K562 (cell line): ENCODE results near the gene RASL10B. TPM values are rescaled to one million over a fixed set of nuclear protein-coding genes. Genes with fewer than 3 reads are reported as not detected.

Source experiments
- DIDO1 ChIP-seq: fragments of 450-650 bp; IDR thresholded peaks from 2 replicates; pipeline ENCODE4 v1.6.1; 2016; ENCODE audit warnings: low read depth, missing biosample characterization, missing genetic modification characterization
- FOXK2 ChIP-seq, 2 experiments: fragments of 450-650 bp; IDR thresholded peaks in 1 of 2; conservative IDR thresholded peaks in 1 of 2; 2 replicates each; pipeline ENCODE4 v1.6.1; 2016; ENCODE audit warnings: low read depth in 2 of 2, mild to moderate bottlenecking in 1 of 2
- NFE2 ChIP-seq: IDR thresholded peaks from 2 replicates; pipeline ENCODE4 v1.6.1; 2014; ENCODE audit warnings: antibody characterized with exemption, low read depth
- POLR2AphosphoS2 ChIP-seq: IDR thresholded peaks from 2 replicates; pipeline ENCODE4 v1.6.1; 2012; ENCODE audit warnings: low read length, improper control_type of control experiment
- polyA plus RNA-seq, 8 experiments: library from polyadenylated mRNA; depleted of rRNA in 4 of 8; stranded (reverse) in 5 of 8; unstranded in 3 of 8; fragments of >200 nt; fragmentation: Nextera tagmentation in 2 of 8; fragmentation: Illumina TruSeq in 1 of 8; extraction: Ambion mirVana in 2 of 8; extraction: Trizol in 1 of 8; gene quantifications; 2 replicates each; pipeline versions ENCODE4 v1.2.1 to v1.2.3, GENCODE V29; 2011 to 2014; ENCODE audit warnings: inconsistent platforms in 1 of 8, missing spikeins in 1 of 8
- total RNA-seq, 7 experiments: library from RNA; depleted of rRNA in 6 of 7; stranded (reverse); fragments of >200 nt in 6 of 7; fragmentation: Illumina TruSeq in 2 of 7; extraction: Trizol in 2 of 7; gene quantifications; 2 replicates each; pipeline versions ENCODE4 v1.2.1 to v1.2.3, GENCODE V29; 2011 to 2021; ENCODE audit warnings: low replicate concordance in 1 of 7
- TF ChIP-seq, protein P1 (sequence below): fragments of 450-650 bp; IDR thresholded peaks from 2 replicates; pipeline ENCODE4 v1.6.1; 2016; ENCODE audit warnings: mild to moderate bottlenecking, moderate library complexity
- TF ChIP-seq, protein P2 (sequence below): fragments of 200-800 bp; sonication (Bioruptor generic); IDR thresholded peaks from 2 replicates; pipeline ENCODE4 v1.6.1; 2017; ENCODE audit warnings: missing genetic modification characterization, missing compliant biosample characterization
- TF ChIP-seq, protein P3 (sequence below): sonication (generic); formaldehyde crosslinking; IDR thresholded peaks from 2 replicates; pipeline ENCODE4 v1.8.1; 2022; ENCODE audit warnings: missing genetic modification reagents
- TF ChIP-seq, protein P4 (sequence below): sonication (generic); formaldehyde crosslinking; IDR thresholded peaks from 2 replicates; pipeline ENCODE4 v1.8.1; 2023; ENCODE audit warnings: mild to moderate bottlenecking, missing genetic modification reagents
- TF ChIP-seq, protein P5 (sequence below), 2 experiments: fragments of 250-450 bp in 1 of 2; fragments of 450-650 bp in 1 of 2; sonication (Bioruptor Pico) in 1 of 2; IDR thresholded peaks; 2 replicates each; pipeline versions ENCODE4 v1.6.1 to v1.8.0; 2016 to 2021; ENCODE audit warnings: mild to moderate bottlenecking in 2 of 2, moderate library complexity in 2 of 2, missing compliant biosample characterization in 1 of 2, missing genetic modification characterization in 1 of 2

Gene RASL10B
- total and polyA plus RNA-seq, 9 of the 15 experiments (the other 6 are each of a cell fraction or from before 2014, with no cell fraction given), result 0.04 to 0.31 (median 0.14) TPM; not detected in 2

DNA sequence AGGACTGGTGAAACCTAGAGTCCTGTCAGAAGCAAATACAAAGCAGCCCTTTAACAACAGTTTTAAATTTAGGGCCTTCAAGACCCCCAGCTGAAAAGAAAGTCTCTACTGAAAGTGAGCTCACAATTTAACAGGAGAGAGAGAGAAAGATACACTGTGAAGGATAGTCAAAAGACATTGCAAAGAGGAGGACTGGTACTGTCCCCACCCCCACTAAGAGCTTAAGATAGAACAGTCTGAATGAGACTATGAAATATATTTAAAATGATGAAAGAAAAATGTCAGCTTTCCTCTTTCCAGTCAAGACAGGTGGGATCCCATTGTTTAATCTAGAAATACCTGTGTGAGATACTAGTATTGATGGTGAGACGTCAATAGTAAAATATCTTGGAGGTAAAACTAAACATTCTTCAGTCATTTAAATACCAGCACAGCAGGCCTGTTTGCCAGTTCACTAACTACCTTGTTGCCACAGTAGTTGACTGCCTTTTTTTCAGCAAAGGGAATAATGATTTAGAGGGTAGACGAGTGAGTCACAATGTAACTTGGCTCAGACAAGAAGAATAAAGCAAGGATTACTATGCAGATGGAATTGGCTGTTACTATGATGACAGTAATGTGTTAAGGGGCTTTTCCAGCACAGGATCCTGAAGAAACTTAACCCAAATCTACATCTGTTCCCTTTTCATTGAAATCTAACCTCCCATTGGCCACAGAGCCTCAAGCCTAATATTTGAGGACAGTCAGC lies 47.2 kb upstream of the RASL10B start (continued):
- TF ChIP-seq, protein P1, sequence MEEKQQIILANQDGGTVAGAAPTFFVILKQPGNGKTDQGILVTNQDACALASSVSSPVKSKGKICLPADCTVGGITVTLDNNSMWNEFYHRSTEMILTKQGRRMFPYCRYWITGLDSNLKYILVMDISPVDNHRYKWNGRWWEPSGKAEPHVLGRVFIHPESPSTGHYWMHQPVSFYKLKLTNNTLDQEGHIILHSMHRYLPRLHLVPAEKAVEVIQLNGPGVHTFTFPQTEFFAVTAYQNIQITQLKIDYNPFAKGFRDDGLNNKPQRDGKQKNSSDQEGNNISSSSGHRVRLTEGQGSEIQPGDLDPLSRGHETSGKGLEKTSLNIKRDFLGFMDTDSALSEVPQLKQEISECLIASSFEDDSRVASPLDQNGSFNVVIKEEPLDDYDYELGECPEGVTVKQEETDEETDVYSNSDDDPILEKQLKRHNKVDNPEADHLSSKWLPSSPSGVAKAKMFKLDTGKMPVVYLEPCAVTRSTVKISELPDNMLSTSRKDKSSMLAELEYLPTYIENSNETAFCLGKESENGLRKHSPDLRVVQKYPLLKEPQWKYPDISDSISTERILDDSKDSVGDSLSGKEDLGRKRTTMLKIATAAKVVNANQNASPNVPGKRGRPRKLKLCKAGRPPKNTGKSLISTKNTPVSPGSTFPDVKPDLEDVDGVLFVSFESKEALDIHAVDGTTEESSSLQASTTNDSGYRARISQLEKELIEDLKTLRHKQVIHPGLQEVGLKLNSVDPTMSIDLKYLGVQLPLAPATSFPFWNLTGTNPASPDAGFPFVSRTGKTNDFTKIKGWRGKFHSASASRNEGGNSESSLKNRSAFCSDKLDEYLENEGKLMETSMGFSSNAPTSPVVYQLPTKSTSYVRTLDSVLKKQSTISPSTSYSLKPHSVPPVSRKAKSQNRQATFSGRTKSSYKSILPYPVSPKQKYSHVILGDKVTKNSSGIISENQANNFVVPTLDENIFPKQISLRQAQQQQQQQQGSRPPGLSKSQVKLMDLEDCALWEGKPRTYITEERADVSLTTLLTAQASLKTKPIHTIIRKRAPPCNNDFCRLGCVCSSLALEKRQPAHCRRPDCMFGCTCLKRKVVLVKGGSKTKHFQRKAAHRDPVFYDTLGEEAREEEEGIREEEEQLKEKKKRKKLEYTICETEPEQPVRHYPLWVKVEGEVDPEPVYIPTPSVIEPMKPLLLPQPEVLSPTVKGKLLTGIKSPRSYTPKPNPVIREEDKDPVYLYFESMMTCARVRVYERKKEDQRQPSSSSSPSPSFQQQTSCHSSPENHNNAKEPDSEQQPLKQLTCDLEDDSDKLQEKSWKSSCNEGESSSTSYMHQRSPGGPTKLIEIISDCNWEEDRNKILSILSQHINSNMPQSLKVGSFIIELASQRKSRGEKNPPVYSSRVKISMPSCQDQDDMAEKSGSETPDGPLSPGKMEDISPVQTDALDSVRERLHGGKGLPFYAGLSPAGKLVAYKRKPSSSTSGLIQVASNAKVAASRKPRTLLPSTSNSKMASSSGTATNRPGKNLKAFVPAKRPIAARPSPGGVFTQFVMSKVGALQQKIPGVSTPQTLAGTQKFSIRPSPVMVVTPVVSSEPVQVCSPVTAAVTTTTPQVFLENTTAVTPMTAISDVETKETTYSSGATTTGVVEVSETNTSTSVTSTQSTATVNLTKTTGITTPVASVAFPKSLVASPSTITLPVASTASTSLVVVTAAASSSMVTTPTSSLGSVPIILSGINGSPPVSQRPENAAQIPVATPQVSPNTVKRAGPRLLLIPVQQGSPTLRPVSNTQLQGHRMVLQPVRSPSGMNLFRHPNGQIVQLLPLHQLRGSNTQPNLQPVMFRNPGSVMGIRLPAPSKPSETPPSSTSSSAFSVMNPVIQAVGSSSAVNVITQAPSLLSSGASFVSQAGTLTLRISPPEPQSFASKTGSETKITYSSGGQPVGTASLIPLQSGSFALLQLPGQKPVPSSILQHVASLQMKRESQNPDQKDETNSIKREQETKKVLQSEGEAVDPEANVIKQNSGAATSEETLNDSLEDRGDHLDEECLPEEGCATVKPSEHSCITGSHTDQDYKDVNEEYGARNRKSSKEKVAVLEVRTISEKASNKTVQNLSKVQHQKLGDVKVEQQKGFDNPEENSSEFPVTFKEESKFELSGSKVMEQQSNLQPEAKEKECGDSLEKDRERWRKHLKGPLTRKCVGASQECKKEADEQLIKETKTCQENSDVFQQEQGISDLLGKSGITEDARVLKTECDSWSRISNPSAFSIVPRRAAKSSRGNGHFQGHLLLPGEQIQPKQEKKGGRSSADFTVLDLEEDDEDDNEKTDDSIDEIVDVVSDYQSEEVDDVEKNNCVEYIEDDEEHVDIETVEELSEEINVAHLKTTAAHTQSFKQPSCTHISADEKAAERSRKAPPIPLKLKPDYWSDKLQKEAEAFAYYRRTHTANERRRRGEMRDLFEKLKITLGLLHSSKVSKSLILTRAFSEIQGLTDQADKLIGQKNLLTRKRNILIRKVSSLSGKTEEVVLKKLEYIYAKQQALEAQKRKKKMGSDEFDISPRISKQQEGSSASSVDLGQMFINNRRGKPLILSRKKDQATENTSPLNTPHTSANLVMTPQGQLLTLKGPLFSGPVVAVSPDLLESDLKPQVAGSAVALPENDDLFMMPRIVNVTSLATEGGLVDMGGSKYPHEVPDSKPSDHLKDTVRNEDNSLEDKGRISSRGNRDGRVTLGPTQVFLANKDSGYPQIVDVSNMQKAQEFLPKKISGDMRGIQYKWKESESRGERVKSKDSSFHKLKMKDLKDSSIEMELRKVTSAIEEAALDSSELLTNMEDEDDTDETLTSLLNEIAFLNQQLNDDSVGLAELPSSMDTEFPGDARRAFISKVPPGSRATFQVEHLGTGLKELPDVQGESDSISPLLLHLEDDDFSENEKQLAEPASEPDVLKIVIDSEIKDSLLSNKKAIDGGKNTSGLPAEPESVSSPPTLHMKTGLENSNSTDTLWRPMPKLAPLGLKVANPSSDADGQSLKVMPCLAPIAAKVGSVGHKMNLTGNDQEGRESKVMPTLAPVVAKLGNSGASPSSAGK, result no peak
- TF ChIP-seq, protein P2, sequence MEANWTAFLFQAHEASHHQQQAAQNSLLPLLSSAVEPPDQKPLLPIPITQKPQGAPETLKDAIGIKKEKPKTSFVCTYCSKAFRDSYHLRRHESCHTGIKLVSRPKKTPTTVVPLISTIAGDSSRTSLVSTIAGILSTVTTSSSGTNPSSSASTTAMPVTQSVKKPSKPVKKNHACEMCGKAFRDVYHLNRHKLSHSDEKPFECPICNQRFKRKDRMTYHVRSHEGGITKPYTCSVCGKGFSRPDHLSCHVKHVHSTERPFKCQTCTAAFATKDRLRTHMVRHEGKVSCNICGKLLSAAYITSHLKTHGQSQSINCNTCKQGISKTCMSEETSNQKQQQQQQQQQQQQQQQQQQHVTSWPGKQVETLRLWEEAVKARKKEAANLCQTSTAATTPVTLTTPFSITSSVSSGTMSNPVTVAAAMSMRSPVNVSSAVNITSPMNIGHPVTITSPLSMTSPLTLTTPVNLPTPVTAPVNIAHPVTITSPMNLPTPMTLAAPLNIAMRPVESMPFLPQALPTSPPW (CRISPR knock-in tag), result no peak
- TF ChIP-seq, protein P3, sequence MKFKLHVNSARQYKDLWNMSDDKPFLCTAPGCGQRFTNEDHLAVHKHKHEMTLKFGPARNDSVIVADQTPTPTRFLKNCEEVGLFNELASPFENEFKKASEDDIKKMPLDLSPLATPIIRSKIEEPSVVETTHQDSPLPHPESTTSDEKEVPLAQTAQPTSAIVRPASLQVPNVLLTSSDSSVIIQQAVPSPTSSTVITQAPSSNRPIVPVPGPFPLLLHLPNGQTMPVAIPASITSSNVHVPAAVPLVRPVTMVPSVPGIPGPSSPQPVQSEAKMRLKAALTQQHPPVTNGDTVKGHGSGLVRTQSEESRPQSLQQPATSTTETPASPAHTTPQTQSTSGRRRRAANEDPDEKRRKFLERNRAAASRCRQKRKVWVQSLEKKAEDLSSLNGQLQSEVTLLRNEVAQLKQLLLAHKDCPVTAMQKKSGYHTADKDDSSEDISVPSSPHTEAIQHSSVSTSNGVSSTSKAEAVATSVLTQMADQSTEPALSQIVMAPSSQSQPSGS (CRISPR knock-in tag), result no peak
- TF ChIP-seq, protein P4, sequence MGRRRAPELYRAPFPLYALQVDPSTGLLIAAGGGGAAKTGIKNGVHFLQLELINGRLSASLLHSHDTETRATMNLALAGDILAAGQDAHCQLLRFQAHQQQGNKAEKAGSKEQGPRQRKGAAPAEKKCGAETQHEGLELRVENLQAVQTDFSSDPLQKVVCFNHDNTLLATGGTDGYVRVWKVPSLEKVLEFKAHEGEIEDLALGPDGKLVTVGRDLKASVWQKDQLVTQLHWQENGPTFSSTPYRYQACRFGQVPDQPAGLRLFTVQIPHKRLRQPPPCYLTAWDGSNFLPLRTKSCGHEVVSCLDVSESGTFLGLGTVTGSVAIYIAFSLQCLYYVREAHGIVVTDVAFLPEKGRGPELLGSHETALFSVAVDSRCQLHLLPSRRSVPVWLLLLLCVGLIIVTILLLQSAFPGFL, result no peak
- TF ChIP-seq DIDO1 (no peak), FOXK2 (conservative IDR thresholded peaks at IDR 0.05 in 1 of 2, IDR thresholded peaks at IDR 0.05 in 1 of 2; ENCODE audit: low read depth in 2 of 2) (no peak), NFE2 (no peak), POLR2AphosphoS2 (no peak)
- TF ChIP-seq, protein P5, sequence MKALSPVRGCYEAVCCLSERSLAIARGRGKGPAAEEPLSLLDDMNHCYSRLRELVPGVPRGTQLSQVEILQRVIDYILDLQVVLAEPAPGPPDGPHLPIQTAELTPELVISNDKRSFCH (CRISPR knock-in tag; IDR thresholded peaks at IDR 0.05), result no peak
- TF ChIP-seq, protein P5 (tag; IDR thresholded peaks at IDR 0.05), result no peak
